ENCODE data around the gene PRKAG3. TPM values are rescaled to one million over a fixed set of nuclear protein-coding genes. Genes with fewer than 3 reads are reported as not detected.

The PRKAG3 gene
- total and polyA plus RNA-seq, 2 donors (not counting 3 experiments of a cell fraction or from before 2014, with no cell fraction given), result not detected

DNA sequence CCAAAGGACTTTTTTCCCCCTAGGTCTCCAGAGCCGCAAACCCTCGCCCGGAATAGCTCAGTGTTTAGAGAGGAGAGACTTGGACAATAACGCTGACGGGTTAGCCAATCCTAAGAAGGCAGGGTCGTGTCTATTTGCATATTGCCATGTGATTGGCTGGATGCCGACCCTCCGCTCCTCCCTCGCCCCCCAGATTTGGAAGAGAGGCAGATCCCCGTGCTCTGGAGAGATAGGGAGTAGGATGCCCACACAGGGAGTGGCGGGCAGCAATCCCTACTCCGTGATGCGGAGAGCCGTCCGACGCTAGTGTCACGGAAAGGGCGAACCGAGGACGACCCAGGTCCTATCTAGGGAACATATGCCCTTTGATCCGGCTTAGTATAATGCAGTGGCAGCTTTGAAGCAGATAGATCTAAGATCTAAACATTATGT lies 29.4 kb upstream of the PRKAG3 start:
- ChIA-PET POLR2A (no interaction called here), CTCF (interaction anchor here (1.2 to 1.5 kb wide), 4 partner anchors 13 to 37 kb away, joined by 5 to 12 read pairs (median 6); no protein-coding TSS in a partner anchor)
- no peaks in the 10 kb centered on the region for H3K9me3 ChIP-seq (replicated peaks; ENCODE audit: control insufficient read depth, insufficient read depth, low read length)
- no peaks in the 10 kb centered on the region for H3K9me1 ChIP-seq (replicated peaks; ENCODE audit: control insufficient read depth, extremely low read depth, insufficient read depth, low read length)
- H3K4me3 ChIP-seq (replicated peaks in 1 of 3; ENCODE audit: insufficient read depth in 1 of 3, low read depth in 1 of 3, low read length in 3 of 3), result no peak overlapping the region
- FAIRE-seq (peak; percentile 64), DNase-seq (ENCODE audit: low read depth, low spot score) (peak; percentile 22)
- H3K79me2 ChIP-seq (ENCODE audit: control insufficient read depth, insufficient read depth, low read length), result no peaks in the 10 kb centered on the region
- intact Hi-C loops (cut with micrococcal nuclease), result no loop called here
- no peak overlapping the region for H2AFZ ChIP-seq (ENCODE audit: low read depth, low read length)
- H3K4me1 ChIP-seq (ENCODE audit: control insufficient read depth, extremely low read depth, insufficient read depth, low read length), result no peaks in the 10 kb centered on the region
- BruUV-seq (replicated peaks), result no TSS peak
- peaks cover 54 to 56% of the 10 kb centered on the region in 2 experiments for H3K27me3 ChIP-seq (ENCODE audit: control insufficient read depth in 2 of 2, insufficient read depth in 2 of 2, low read length in 2 of 2)
- no peaks in the 10 kb centered on the region for H4K20me1 ChIP-seq (replicated peaks; ENCODE audit: control insufficient read depth, extremely low read depth, insufficient read depth, low read length)
- dilution Hi-C loops (cut with MboI; ENCODE audit: extremely low pct_ligation_motif_present, low sequenced_read_pairs), result no loop called here
- H3K36me3 ChIP-seq (ENCODE audit: control insufficient read depth in 2 of 2, extremely low read depth in 1 of 2, insufficient read depth in 2 of 2, low read length in 2 of 2), result no peaks in the 10 kb centered on the region
- no peak overlapping the region for H3K27ac ChIP-seq (ENCODE audit: insufficient read depth, low read depth, low read length)
- H3K9ac ChIP-seq (replicated peaks; ENCODE audit: extremely low read depth, insufficient read depth, low read length), result no peak overlapping the region
- H3K4me2 ChIP-seq (ENCODE audit: insufficient read depth, low read length), result no peak overlapping the region
- TF ChIP-seq, protein P1, sequence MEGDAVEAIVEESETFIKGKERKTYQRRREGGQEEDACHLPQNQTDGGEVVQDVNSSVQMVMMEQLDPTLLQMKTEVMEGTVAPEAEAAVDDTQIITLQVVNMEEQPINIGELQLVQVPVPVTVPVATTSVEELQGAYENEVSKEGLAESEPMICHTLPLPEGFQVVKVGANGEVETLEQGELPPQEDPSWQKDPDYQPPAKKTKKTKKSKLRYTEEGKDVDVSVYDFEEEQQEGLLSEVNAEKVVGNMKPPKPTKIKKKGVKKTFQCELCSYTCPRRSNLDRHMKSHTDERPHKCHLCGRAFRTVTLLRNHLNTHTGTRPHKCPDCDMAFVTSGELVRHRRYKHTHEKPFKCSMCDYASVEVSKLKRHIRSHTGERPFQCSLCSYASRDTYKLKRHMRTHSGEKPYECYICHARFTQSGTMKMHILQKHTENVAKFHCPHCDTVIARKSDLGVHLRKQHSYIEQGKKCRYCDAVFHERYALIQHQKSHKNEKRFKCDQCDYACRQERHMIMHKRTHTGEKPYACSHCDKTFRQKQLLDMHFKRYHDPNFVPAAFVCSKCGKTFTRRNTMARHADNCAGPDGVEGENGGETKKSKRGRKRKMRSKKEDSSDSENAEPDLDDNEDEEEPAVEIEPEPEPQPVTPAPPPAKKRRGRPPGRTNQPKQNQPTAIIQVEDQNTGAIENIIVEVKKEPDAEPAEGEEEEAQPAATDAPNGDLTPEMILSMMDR (IDR thresholded peaks at IDR 0.05; ENCODE audit: extremely low read depth in 1 of 2, insufficient read depth in 1 of 2, low read depth in 1 of 2, low read length in 2 of 2), result no peak
- TF ChIP-seq EZH2 (IDR thresholded peaks at IDR 0.05; ENCODE audit: borderline replicate concordance, low read depth, low read length, severe bottlenecking), result peak; percentile 33
- TF ChIP-seq, protein P2, sequence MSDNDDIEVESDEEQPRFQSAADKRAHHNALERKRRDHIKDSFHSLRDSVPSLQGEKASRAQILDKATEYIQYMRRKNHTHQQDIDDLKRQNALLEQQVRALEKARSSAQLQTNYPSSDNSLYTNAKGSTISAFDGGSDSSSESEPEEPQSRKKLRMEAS (IDR thresholded peaks at IDR 0.05; ENCODE audit: insufficient read depth, insufficient read length), result no peak
- TF ChIP-seq FOS (IDR thresholded peaks at IDR 0.05; ENCODE audit: borderline replicate concordance, insufficient read depth, low read length), result no peak

Measured in endothelial cell of umbilical vein (primary cell).